Measurements from ENCODE around the gene IFRD2. TPM values are rescaled to one million over a fixed set of nuclear protein-coding genes. Genes with fewer than 3 reads are reported as not detected.

IFRD2 gene
- total and polyA plus RNA-seq, 2 of the 8 experiments (the other 6 are each of a cell fraction or from before 2014, with no cell fraction given), result 76.7 to 88.8 TPM

DNA sequence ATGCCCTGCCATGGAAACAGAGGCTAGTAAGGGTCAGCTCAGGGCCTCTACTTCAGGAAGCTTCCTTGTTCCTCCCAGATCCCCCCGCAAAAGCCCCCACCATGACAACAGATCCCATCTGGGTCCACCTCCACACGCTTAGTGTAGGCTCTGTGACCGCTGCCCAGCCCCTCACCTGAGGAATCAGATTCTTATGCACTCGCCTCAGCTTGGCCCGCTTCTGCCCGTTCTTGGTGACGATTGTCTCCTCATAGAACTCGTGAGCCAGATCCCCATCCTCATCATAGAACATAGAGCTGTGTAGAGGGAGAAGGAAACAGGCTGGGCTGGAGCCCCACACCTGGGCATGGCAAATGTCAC is 33.9 kb upstream of the IFRD2 start:
- FAIRE-seq, result no peak
- H2BK20ac ChIP-seq (ENCODE audit: low read length), result no peak overlapping the region
- no peak overlapping the region for H2AFZ ChIP-seq (ENCODE audit: low read length)
- no peak overlapping the region for H3K14ac ChIP-seq (ENCODE audit: insufficient read length)
- no peaks in the 10 kb centered on the region for H3K27me3 ChIP-seq (replicated peaks in 1 of 4; ENCODE audit: control insufficient read depth in 3 of 4, extremely low read depth in 1 of 4, insufficient read depth in 3 of 4, low read length in 3 of 4)
- no peak for DNase-seq (ENCODE audit: low read depth in 1 of 2, low spot score in 2 of 2)
- ChIA-PET CTCF (ENCODE audit: partially characterized antibody) (interaction anchor here (0.5 to 7.5 kb wide), 6 partner anchors 11 to 266 kb away, joined by 3 to 75 read pairs (median 4); partner anchors contain the start of gene LSMEM2), POLR2A (ENCODE audit: partially characterized antibody) (interaction anchor here (0.8 to 3.8 kb wide), 3 partner anchors 14 to 302 kb away, joined by 3 to 15 read pairs (median 4); partner anchors contain the start of genes HYAL1 and RASSF1)
- no peak overlapping the region for H3K4me2 ChIP-seq (ENCODE audit: insufficient read depth in 1 of 2, low read depth in 2 of 2, low read length in 2 of 2)
- no peak overlapping the region for H3K4me3 ChIP-seq (ENCODE audit: extremely low read depth in 1 of 4, insufficient read depth in 2 of 4, low read depth in 3 of 4, low read length in 4 of 4)
- H3K18ac ChIP-seq (ENCODE audit: extremely low read depth, low read length), result no peak overlapping the region
- no peak overlapping the region for H2BK120ac ChIP-seq (replicated peaks; ENCODE audit: low read depth, low read length)
- TF ChIP-seq SIN3A (conservative IDR thresholded peaks at IDR 0.05 in 1 of 2, IDR thresholded peaks at IDR 0.05 in 1 of 2; ENCODE audit: low read depth in 1 of 2, low read length in 2 of 2) (no peak), CTBP2 (IDR thresholded peaks at IDR 0.05; ENCODE audit: borderline replicate concordance, insufficient read depth, insufficient read length, low read length) (no peak), CBX5 (IDR thresholded peaks at IDR 0.05; ENCODE audit: low read depth, low read length) (no peak), HDAC6 (IDR thresholded peaks at IDR 0.05; ENCODE audit: low read depth, low read length) (no peak), TAF1 (IDR thresholded peaks at IDR 0.05; ENCODE audit: low read depth, low read length) (no peak)
- TF ChIP-seq, protein P1, sequence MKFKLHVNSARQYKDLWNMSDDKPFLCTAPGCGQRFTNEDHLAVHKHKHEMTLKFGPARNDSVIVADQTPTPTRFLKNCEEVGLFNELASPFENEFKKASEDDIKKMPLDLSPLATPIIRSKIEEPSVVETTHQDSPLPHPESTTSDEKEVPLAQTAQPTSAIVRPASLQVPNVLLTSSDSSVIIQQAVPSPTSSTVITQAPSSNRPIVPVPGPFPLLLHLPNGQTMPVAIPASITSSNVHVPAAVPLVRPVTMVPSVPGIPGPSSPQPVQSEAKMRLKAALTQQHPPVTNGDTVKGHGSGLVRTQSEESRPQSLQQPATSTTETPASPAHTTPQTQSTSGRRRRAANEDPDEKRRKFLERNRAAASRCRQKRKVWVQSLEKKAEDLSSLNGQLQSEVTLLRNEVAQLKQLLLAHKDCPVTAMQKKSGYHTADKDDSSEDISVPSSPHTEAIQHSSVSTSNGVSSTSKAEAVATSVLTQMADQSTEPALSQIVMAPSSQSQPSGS (IDR thresholded peaks at IDR 0.05; ENCODE audit: low read length), result no peak
- H2BK15ac ChIP-seq (ENCODE audit: low read length), result no peak overlapping the region
- no peak overlapping the region for H2BK12ac ChIP-seq (ENCODE audit: low read depth, low read length)
- no peak overlapping the region for H3K9ac ChIP-seq (replicated peaks in 1 of 4; ENCODE audit: extremely low read depth in 1 of 4, low read depth in 3 of 4, low read length in 3 of 4)
- H4K8ac ChIP-seq (ENCODE audit: extremely low read depth, insufficient read depth, low read length), result no peak overlapping the region
- H3K4ac ChIP-seq (replicated peaks; ENCODE audit: insufficient read length, low read depth, low read length), result no peak overlapping the region
- no peak overlapping the region for H4K91ac ChIP-seq (replicated peaks; ENCODE audit: insufficient read length, low read length)
- peaks cover 0 to 29% (median 14%) of the 10 kb centered on the region in 4 experiments; a peak in 6 of 7 replicates for H3K4me1 ChIP-seq (replicated peaks in 1 of 4; ENCODE audit: control insufficient read depth in 3 of 4, insufficient read depth in 4 of 4, low read length in 3 of 4)
- H3K36me3 ChIP-seq (ENCODE audit: control insufficient read depth in 2 of 4, insufficient read depth in 4 of 4, low read length in 3 of 4), result peaks cover 9 to 23% (median 15%) of the 10 kb centered on the region in 4 experiments; a peak in 7 of 8 replicates
- no peak overlapping the region for H4K5ac ChIP-seq (ENCODE audit: insufficient read length, low read depth, low read length)
- no peak overlapping the region for H3K56ac ChIP-seq (replicated peaks; ENCODE audit: insufficient read length, low read depth, low read length)
- peaks cover 0 to 11% of the 10 kb centered on the region in 2 experiments; a peak in 2 of 4 replicates for H3K79me2 ChIP-seq (ENCODE audit: control insufficient read depth in 1 of 2, insufficient read depth in 2 of 2, low read length in 2 of 2)
- no peaks in the 10 kb centered on the region for H3K9me3 ChIP-seq (ENCODE audit: insufficient read depth in 2 of 2, low read depth in 1 of 2, low read length in 1 of 2)
- H4K20me1 ChIP-seq (replicated peaks in 1 of 2; ENCODE audit: control insufficient read depth in 1 of 2, insufficient read depth in 2 of 2, low read length in 2 of 2), result peaks cover 2 to 6% of the 10 kb centered on the region in 2 experiments
- WGBS, 2 experiments (ENCODE audit: extremely low coverage in 1 of 2, insufficient coverage in 1 of 2, insufficient read length in 1 of 2, insufficient replicate concordance in 2 of 2, low coverage in 1 of 2, low lambda C conversion rate in 2 of 2, missing lambda C conversion rate in 1 of 2), result 80% methylated on average over 8 of the region's 8 CpGs; no CpG with 5 or more reads in 1 of the 2 experiments
- no peak overlapping the region for H2BK5ac ChIP-seq (ENCODE audit: low read depth, low read length)
- no peak overlapping the region for H3K27ac ChIP-seq (ENCODE audit: low read depth, low read length)
- no peak overlapping the region for H3K23ac ChIP-seq (ENCODE audit: insufficient read length)
- H2AK5ac ChIP-seq (ENCODE audit: low read depth, low read length), result no peak overlapping the region
- H3K23me2 ChIP-seq (ENCODE audit: low read depth, low read length), result peaks cover 21% of the 10 kb centered on the region; the same call in 1 of the 2 replicates
- peaks cover 5% of the 10 kb centered on the region; the same call in 1 of the 2 replicates for H3K79me1 ChIP-seq (ENCODE audit: low read depth, low read length)

All from H1 (cell line).